Nephron (organoid): Measurements from ENCODE around the gene ESR2.

Experiments
- H3K27ac Mint-ChIP-seq, 3 experiments: 2 replicates each; pipeline ENCODE4 v1.8.0; 2020; ENCODE audit warnings: mixed read lengths in 3 of 3, mild to moderate bottlenecking in 2 of 3, moderate library complexity in 1 of 3
- H3K27me3 Mint-ChIP-seq: 2 replicates; pipeline ENCODE4 v1.8.0; 2021; ENCODE audit warnings: low read depth, mild to moderate bottlenecking, moderate library complexity, mixed read lengths
- H3K36me3 Mint-ChIP-seq: 2 replicates; pipeline ENCODE4 v1.8.0; 2020; ENCODE audit warnings: low read depth, mixed read lengths
- H3K4me1 Mint-ChIP-seq: 2 replicates; pipeline ENCODE4 v1.8.0; 2020; ENCODE audit warnings: mixed read lengths
- H3K4me3 Mint-ChIP-seq, 3 experiments: 2 replicates each; pipeline ENCODE4 v1.8.0; 2020; ENCODE audit warnings: mild to moderate bottlenecking in 3 of 3, mixed read lengths in 3 of 3, moderate library complexity in 2 of 3
- H3K9me3 Mint-ChIP-seq: 2 replicates; pipeline ENCODE4 v1.8.0; 2020; ENCODE audit warnings: mixed read lengths
- TF ChIP-seq, protein P1 (sequence below), 3 experiments: fragments of 200-600 bp; sonication (generic); IDR thresholded peaks; one replicate each; pipeline ENCODE4 v1.5.0; 2021; ENCODE audit warnings: antibody characterized with exemption in 3 of 3; ENCODE audit not compliant: unreplicated experiment in 3 of 3

ESR2 gene

DNA sequence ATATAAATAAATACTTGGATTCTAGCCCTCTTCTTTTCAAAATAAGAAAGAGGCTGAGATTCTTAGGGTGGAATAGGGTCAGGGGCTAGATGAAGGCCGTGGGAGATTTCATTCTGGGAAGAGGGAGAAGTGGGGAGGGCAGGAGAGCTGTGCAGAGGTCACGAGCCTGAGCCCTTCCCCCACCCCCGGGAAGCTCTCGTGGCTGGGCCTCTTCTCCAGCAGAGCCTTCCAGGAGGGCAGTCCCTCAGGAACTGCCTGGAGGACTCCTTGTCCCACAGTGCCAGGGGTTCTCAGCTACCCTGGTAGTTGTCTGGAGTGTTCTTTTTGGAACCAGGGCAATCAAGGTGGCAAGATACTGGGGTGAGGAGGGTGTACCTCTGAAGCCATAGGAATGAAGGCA, 94.0 kb downstream of the ESR2 start:
- Mint-ChIP-seq H3K36me3 (peaks cover 13% of the 10 kb centered on the region), H3K27me3 (no peaks in the 10 kb centered on the region), H3K4me3 (no peak overlapping the region), H3K9me3 (no peaks in the 10 kb centered on the region), H3K4me1 (peaks cover 37% of the 10 kb centered on the region), H3K27ac (peak overlapping the region; percentile 53 to 62 (median 61))
- TF ChIP-seq, protein P1, sequence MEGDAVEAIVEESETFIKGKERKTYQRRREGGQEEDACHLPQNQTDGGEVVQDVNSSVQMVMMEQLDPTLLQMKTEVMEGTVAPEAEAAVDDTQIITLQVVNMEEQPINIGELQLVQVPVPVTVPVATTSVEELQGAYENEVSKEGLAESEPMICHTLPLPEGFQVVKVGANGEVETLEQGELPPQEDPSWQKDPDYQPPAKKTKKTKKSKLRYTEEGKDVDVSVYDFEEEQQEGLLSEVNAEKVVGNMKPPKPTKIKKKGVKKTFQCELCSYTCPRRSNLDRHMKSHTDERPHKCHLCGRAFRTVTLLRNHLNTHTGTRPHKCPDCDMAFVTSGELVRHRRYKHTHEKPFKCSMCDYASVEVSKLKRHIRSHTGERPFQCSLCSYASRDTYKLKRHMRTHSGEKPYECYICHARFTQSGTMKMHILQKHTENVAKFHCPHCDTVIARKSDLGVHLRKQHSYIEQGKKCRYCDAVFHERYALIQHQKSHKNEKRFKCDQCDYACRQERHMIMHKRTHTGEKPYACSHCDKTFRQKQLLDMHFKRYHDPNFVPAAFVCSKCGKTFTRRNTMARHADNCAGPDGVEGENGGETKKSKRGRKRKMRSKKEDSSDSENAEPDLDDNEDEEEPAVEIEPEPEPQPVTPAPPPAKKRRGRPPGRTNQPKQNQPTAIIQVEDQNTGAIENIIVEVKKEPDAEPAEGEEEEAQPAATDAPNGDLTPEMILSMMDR (IDR thresholded peaks at IDR 0.05; ENCODE audit: unreplicated experiment in 3 of 3) = no peak

DNA sequence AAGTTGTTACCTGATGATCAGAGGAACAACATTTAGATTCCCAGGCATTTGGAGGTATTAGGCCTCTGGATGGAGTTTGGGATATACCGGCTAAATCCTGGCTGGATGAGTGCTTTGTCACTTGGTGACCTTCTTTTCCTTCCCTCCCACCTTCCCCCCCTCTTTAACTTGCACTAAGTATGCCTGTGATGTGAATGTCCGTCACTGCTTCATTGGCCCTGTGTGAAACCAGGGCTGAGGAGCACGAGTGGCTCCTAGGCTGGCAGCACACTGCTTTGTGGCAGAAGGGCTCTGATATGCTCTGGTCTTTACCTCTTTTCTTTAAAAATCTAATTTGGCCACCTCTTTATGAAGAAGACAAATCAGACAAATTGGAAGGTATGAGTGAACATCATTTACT, 95.7 kb downstream of the ESR2 start:
- TF ChIP-seq, protein P1 (IDR thresholded peaks at IDR 0.05; ENCODE audit: unreplicated experiment in 3 of 3) = no peak
- peaks cover 11% of the 10 kb centered on the region for H3K36me3 Mint-ChIP-seq
- H3K9me3 Mint-ChIP-seq = no peaks in the 10 kb centered on the region
- peak overlapping the region; percentile 66 to 94 (median 70) for H3K27ac Mint-ChIP-seq
- H3K27me3 Mint-ChIP-seq = no peaks in the 10 kb centered on the region
- H3K4me1 Mint-ChIP-seq = peaks cover 37% of the 10 kb centered on the region
- H3K4me3 Mint-ChIP-seq = peak overlapping the region; percentile 40 to 77 (median 73)

DNA sequence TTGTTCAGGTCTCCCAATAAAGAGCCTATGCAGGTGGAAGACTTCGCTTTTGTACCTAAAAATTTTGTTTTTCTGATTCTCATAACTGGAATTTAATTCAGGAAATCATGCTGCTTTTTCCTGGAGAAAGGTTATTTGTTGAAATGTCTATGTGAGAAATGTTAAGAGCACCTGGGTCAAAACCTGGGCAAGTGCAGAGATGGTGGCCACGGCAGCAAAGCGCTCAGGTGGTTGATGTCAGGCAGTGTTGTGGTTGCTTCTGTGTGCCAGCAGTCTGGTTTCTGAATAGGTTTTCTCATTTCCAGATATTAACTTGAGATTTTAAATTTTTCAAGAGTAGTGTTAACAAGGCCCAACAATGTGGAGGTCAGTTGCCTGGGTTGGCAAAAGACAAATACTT, 96.2 kb downstream of the ESR2 start:
- TF ChIP-seq, protein P1 (IDR thresholded peaks at IDR 0.05; ENCODE audit: unreplicated experiment in 3 of 3) = no peak
- Mint-ChIP-seq H3K9me3 (no peaks in the 10 kb centered on the region), H3K4me1 (peaks cover 37% of the 10 kb centered on the region), H3K36me3 (peaks cover 10% of the 10 kb centered on the region), H3K4me3 (peak overlapping the region in 1 of 3 experiments; percentile 90), H3K27ac (peak overlapping the region in 2 of 3 experiments; percentile 86 to 87), H3K27me3 (no peaks in the 10 kb centered on the region)

DNA sequence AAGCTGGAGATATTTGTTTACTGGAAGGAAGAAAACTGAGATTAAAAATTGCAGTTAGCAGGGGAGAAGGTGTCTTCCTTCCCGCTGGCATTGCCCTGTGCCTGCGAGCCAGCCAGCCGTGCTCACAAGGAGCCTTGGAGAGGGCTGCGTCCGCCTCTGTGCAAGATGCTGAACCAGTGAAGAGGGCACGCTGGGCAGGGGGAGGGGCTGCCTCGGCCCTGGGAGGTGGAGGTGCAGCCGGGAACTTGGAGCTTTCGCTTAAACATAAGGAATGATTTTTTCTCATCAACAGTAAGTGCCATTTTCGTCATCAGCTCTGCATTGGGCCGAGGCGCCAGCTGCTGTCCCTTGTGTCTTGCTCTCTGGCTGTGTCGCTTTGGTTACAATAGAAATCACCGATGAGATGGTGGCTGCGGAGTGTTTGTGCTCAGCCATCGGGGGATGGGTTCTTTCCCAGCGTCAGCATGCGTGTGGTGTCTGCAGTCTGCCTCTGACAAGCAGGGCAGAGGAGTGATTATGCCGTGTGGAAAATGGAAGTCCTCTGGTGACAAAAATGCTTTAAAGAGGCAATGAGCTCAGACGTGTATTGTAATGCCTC, 97.3 kb downstream of the ESR2 start:
- Mint-ChIP-seq H3K9me3 (no peaks in the 10 kb centered on the region), H3K27ac (peak overlapping the region; percentile 85 to 87 (median 86)), H3K36me3 (peaks cover 12% of the 10 kb centered on the region), H3K4me3 (peak overlapping the region; percentile 89 to 91 (median 90)), H3K4me1 (peaks cover 37% of the 10 kb centered on the region), H3K27me3 (no peaks in the 10 kb centered on the region)
- TF ChIP-seq, protein P1 (IDR thresholded peaks at IDR 0.05; ENCODE audit: unreplicated experiment in 3 of 3) = no peak

DNA sequence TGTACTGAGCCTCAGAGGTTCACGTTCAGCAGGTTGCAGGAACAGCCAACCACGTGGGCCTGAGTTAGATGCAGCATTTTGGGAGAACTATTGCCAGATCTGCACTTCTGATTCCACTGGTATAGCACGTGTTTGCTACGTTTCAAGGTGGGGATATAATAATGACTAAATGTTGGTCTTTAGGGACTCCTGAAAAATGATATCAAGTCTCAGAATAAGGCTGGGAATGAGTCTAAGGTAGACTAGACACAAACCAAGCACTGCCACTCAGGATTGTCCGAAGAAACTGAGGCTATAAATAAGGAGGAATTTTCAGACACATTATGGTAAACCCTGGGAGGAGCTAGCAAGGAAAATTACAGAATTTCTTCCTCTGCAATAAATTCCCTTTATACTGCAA, 98.1 kb downstream of the ESR2 start:
- H3K27ac Mint-ChIP-seq = peak overlapping the region; percentile 85 to 87 (median 86)
- H3K4me3 Mint-ChIP-seq = peak overlapping the region; percentile 89 to 91 (median 90)
- peaks cover 20% of the 10 kb centered on the region for H3K36me3 Mint-ChIP-seq
- no peaks in the 10 kb centered on the region for H3K27me3 Mint-ChIP-seq
- no peaks in the 10 kb centered on the region for H3K9me3 Mint-ChIP-seq
- TF ChIP-seq, protein P1 (IDR thresholded peaks at IDR 0.05; ENCODE audit: unreplicated experiment in 3 of 3) = no peak
- H3K4me1 Mint-ChIP-seq = peaks cover 37% of the 10 kb centered on the region

DNA sequence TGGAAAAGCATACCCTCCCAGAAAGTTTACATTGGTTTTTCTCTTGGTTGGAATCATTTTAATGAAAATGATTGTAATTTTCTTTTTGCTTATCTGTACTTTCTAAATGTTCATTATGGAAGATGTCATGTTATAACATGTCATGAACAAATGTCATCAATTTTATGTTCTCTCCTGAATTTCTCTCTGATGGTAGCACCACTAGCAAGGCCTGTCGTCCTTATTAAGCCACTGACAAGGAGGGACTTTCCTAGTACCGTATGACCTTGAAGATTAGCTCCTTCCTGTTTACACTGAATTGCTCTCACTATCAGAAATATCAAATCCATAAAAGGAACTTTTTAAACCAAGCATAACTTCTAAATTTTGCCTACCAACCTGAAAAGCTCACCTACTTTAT, 99.0 kb downstream of the ESR2 start:
- H3K27ac Mint-ChIP-seq = peak overlapping the region in 2 of 3 experiments; percentile 19 to 57
- no peaks in the 10 kb centered on the region for H3K9me3 Mint-ChIP-seq
- H3K27me3 Mint-ChIP-seq = no peaks in the 10 kb centered on the region
- H3K36me3 Mint-ChIP-seq = peaks cover 28% of the 10 kb centered on the region
- H3K4me1 Mint-ChIP-seq = peaks cover 29% of the 10 kb centered on the region
- H3K4me3 Mint-ChIP-seq = peak overlapping the region in 1 of 3 experiments; percentile 24
- TF ChIP-seq, protein P1 (IDR thresholded peaks at IDR 0.05; ENCODE audit: unreplicated experiment in 3 of 3) = no peak
